GM21528 (cell line): Measurements from ENCODE around the gene TAS1R3.
A peak's percentile ranks its signal among the peaks of the same experiment; 100 is the strongest.

ENCODE experiments used
- ATAC-seq: cut with Tn5 transposase; IDR thresholded peaks from one replicate; pipeline ENCODE4 v1.9.1; 2021; ENCODE audit warnings: mild to moderate bottlenecking, moderate library complexity; ENCODE audit not compliant: unreplicated experiment, low FRiP score

The TAS1R3 gene

GRCh38 chr1:1349256-1350012 lies 18.4 kb downstream of the TAS1R3 start, which contains the start of gene DVL1:
DVL1 (minus strand) TSS chr1:1349418; CDS start chr1:1349065, 353 bp downstream.
- peak; percentile 57 for ATAC-seq

GRCh38 chr1:1351511-1352427 lies 20.7 kb downstream of the TAS1R3 start:
- no peak for ATAC-seq

- ATAC-seq, result no peak
Measured at GRCh38 chr1:1352786-1353388, 21.8 kb downstream of the TAS1R3 start.

GRCh38 chr1:1353389-1354151 lies 22.5 kb downstream of the TAS1R3 start:
- ATAC-seq, result no peak

DNA sequence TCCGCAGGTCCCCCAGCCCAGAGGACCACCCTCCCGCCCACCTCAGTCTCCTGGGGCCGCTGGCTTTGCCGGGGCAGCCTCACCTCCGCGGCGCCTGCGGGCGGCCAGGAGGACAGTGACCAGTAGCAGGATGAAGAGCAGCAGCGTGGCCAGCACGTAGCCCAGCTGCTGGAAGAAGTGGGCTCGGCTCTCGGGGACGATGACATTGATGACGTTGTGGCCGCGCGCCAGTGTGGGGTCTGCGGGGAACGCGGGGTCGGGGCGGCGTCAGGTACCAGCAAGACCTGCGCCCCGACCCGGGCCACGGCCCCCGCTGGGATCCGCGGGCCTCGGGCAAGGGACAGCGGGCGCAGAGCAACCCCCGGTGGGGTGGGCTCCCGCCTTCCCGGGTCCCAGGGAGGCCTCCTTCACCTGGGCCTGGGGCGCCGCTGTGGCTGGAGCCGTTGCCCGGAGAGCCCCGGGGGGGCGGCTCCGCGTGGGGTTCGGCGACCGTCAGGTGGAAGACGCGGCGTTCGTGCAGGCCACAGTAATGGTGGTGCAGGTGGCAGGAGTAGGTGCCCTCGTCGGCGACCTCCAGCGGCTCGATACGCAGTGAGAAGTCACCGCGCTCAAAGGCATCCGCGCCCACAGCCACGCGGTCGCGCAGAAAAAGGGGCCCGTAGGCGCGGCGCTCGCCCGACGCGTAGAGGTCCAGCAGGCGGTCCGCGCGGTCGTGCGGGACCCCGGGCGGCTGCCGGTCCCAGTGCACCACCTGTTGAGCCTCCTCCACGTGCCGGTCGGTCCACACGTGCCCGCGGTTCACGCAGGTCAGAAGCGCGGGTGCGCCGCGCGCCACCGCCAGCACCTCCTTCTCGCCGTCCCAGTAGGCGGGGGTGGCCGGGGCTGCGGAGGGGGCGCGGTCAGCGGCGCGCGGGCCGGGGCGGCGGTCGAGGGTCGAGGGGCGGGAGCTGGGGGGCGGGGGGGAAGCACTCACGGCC lies 23.5 kb downstream of the TAS1R3 start:
- no peak for ATAC-seq

- ATAC-seq, result no peak
Measured at GRCh38 chr1:1355416-1355815, 24.3 kb downstream of the TAS1R3 start.

GRCh38 chr1:1356166-1356795 lies 25.2 kb downstream of the TAS1R3 start:
- ATAC-seq, result no peak

DNA sequence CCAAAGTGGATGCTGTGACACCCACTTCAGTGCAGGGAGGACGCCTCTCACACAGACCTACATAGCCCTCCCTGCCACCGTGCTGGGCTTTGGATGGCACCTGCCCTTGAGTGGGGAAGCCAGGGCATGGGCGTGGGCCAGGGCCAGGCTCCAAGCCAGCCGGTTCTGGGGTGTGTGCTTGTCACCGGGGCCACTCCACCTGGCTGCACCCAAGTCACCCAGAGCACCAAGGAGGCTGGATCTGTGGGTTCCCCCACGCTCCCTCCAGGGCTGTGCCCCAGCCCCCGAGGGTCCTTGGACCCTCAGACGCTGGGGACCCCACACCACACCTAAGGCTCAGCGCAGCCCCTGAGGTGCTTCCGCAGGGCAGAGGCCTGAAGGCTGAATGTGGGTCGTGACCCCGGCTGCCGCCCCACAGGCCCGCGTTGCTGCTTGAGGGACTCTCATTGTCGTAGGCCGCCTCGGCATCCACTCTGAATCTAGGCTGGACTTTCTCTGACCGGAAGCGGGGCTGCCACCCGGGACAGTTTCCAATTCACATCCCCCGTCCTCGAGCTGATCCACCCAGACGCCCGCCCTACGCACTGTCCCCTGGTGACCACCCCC lies 25.8 kb downstream of the TAS1R3 start:
- ATAC-seq, result no peak

DNA sequence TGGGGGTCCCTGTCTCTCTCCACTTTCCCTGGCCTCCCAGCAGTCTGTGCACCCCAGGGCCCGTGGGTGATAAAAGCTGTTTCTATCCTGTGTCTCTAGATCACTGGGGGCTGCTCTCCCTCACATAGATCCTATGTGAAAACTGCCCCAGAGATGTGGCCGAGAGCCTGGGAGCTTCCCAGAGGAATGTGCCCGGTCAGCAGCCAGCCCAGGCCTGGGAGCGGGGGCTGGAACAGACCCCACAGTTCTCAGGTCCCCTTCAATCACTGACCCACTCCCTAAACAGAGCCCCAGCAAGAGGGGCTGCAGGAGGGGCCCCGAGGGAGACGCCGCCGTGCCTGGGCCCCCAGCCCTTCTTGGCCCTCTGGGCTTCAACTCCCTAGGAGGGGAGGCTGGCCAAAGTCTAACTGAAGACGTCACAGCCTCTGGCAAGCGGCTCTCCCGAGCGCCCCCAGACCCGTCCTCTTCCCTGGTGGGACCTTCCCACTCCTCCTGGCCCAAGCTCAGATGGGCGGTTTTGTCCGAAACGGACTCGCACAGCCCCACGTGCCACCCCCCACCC lies 26.9 kb downstream of the TAS1R3 start:
- no peak for ATAC-seq

- ATAC-seq, result no peak
Measured at GRCh38 chr1:1358433-1359271, 27.6 kb downstream of the TAS1R3 start, which contains the start of gene MXRA8. MXRA8 (minus strand) TSS chr1:1358555; CDS start chr1:1358504, 51 bp downstream.

GRCh38 chr1:1359308-1359663 lies 28.2 kb downstream of the TAS1R3 start:
- no peak for ATAC-seq

- ATAC-seq, result no peak
Measured at GRCh38 chr1:1359664-1360468, 28.8 kb downstream of the TAS1R3 start.

- ATAC-seq, result no peak
Measured at GRCh38 chr1:1360506-1361169, 29.6 kb downstream of the TAS1R3 start.

- ATAC-seq, result no peak
Measured at GRCh38 chr1:1361233-1361981, 30.3 kb downstream of the TAS1R3 start.

- no peak for ATAC-seq
Measured at GRCh38 chr1:1361982-1362423, 30.9 kb downstream of the TAS1R3 start.
